Colonic mucosa (tissue), 4 donors: ENCODE measurements around the gene DAGLA. TPM values are rescaled to one million over a fixed set of nuclear protein-coding genes. Genes with fewer than 3 reads are reported as not detected.
A peak's percentile ranks its signal among the peaks of the same experiment; 100 is the strongest.

Source experiments
- DNase-seq: peaks from one replicate; pipeline ENCODE4 v3.0.0-alpha.2; 2020
- H3K27ac ChIP-seq: fragments of 200-600 bp; one replicate; pipeline ENCODE4 v1.8.0; 2021
- H3K27me3 ChIP-seq: fragments of 200-600 bp; one replicate; pipeline ENCODE4 v1.8.0; 2021
- H3K36me3 ChIP-seq: fragments of 200-600 bp; one replicate; pipeline ENCODE4 v1.8.0; 2021
- H3K4me1 ChIP-seq: fragments of 200-600 bp; one replicate; pipeline ENCODE4 v1.8.0; 2021; ENCODE audit warnings: mild to moderate bottlenecking
- H3K4me3 ChIP-seq: fragments of 200-600 bp; one replicate; pipeline ENCODE4 v1.8.0; 2021
- H3K9ac ChIP-seq, 2 donors: one replicate each; pipeline ENCODE4 v1.7.0; 2013; ENCODE audit warnings: control low read depth in 2 of 2, low read depth in 2 of 2, low read length in 2 of 2
- H3K9me3 ChIP-seq: fragments of 200-600 bp; one replicate; pipeline ENCODE4 v1.8.0; 2021
- CTCF ChIP-seq: fragments of 200-600 bp; IDR thresholded peaks from one replicate; pipeline ENCODE4 v1.8.0; 2022; ENCODE audit warnings: antibody characterized with exemption, mild to moderate bottlenecking
- intact Hi-C: fragments of 100-400 bp; cut with DNase I; formaldehyde crosslinking; loops from one replicate; pipeline ENCODE4 v1.14.1; 2022
- total RNA-seq, 2 donors: library from RNA; stranded (reverse); fragmentation: NEBNext Ultra II Directional in 1 of 2; extraction: Animal tissue kit (Norgen Biotek cat#: 25700) in 1 of 2; gene quantifications; one replicate each; pipeline ENCODE4 v1.2.1, GENCODE V29; 2021
- donor health status: healthy.
- donor health status: DM: no; HTN: no; CAD: no.
- donor health status: DM: no; HTN: no; CAD: no.

DAGLA gene
- total RNA-seq, 2 donors from 2014 or later, result 7.5 to 12.2 TPM

- no peaks in the 10 kb centered on the region for H3K27me3 ChIP-seq
- H3K9ac ChIP-seq, result no peak overlapping the region
- DNase-seq, result no peak
- peak overlapping the region; percentile 89 for H3K27ac ChIP-seq
- intact Hi-C loops, result no loop called here
- H3K9me3 ChIP-seq, result no peaks in the 10 kb centered on the region
- no peak for TF ChIP-seq CTCF
- H3K4me1 ChIP-seq, result peaks cover 72% of the 10 kb centered on the region
- no peaks in the 10 kb centered on the region for H3K36me3 ChIP-seq
- H3K4me3 ChIP-seq, result no peak overlapping the region
Observed at GRCh38 chr11:61697764-61698163, 17.6 kb downstream of the DAGLA start.

GRCh38 chr11:61698173-61698948, 18.2 kb downstream of the DAGLA start:
- peak overlapping the region; percentile 89 for H3K27ac ChIP-seq
- H3K27me3 ChIP-seq, result no peaks in the 10 kb centered on the region
- DNase-seq, result no peak
- H3K4me3 ChIP-seq, result no peak overlapping the region
- intact Hi-C loops, result no loop called here
- TF ChIP-seq CTCF, result no peak
- H3K9me3 ChIP-seq, result no peaks in the 10 kb centered on the region
- H3K36me3 ChIP-seq, result no peaks in the 10 kb centered on the region
- H3K9ac ChIP-seq, result peak overlapping the region in 1 of 2 donors; percentile 72
- peaks cover 72% of the 10 kb centered on the region for H3K4me1 ChIP-seq

- Histone ChIP-seq H3K27me3 (no peaks in the 10 kb centered on the region), H3K36me3 (no peaks in the 10 kb centered on the region), H3K4me3 (no peak overlapping the region), H3K9me3 (no peaks in the 10 kb centered on the region), H3K27ac (peak overlapping the region; percentile 89), H3K4me1 (peaks cover 63% of the 10 kb centered on the region), H3K9ac (peak overlapping the region; percentile 26 to 72)
- intact Hi-C loops, result no loop called here
- no peak for TF ChIP-seq CTCF
- DNase-seq, result peak; percentile 81
Observed at GRCh38 chr11:61699737-61700160, 19.6 kb downstream of the DAGLA start.

- intact Hi-C loops, result no loop called here
- H3K27ac ChIP-seq, result peak overlapping the region; percentile 89
- no peaks in the 10 kb centered on the region for H3K36me3 ChIP-seq
- H3K9me3 ChIP-seq, result no peaks in the 10 kb centered on the region
- DNase-seq, result peak; percentile 91
- H3K4me3 ChIP-seq, result no peak overlapping the region
- peaks cover 59% of the 10 kb centered on the region for H3K4me1 ChIP-seq
- peak overlapping the region; percentile 31 to 72 for H3K9ac ChIP-seq
- no peaks in the 10 kb centered on the region for H3K27me3 ChIP-seq
- TF ChIP-seq CTCF, result no peak
Observed at GRCh38 chr11:61700212-61700611, 20.0 kb downstream of the DAGLA start.

GRCh38 chr11:61700720-61701119, 20.5 kb downstream of the DAGLA start:
- DNase-seq, result no peak
- peaks cover 54% of the 10 kb centered on the region for H3K4me1 ChIP-seq
- intact Hi-C loops, result no loop called here
- H3K36me3 ChIP-seq, result no peaks in the 10 kb centered on the region
- peak overlapping the region; percentile 89 for H3K27ac ChIP-seq
- H3K27me3 ChIP-seq, result no peaks in the 10 kb centered on the region
- peak overlapping the region; percentile 31 to 72 for H3K9ac ChIP-seq
- TF ChIP-seq CTCF, result no peak
- H3K4me3 ChIP-seq, result no peak overlapping the region
- H3K9me3 ChIP-seq, result no peaks in the 10 kb centered on the region
